H1 (cell line): ENCODE measurements around the gene CLDN16. TPM values are rescaled to one million over a fixed set of nuclear protein-coding genes. Genes with fewer than 3 reads are reported as not detected.

Experiments used
- BRCA1 ChIP-seq: IDR thresholded peaks from 2 replicates; pipeline ENCODE4 v1.6.1; 2012; ENCODE audit warnings: low read depth, low read length, improper control_type of control experiment
- CTBP2 ChIP-seq: IDR thresholded peaks from 2 replicates; pipeline ENCODE4 v1.7.0; 2011; ENCODE audit warnings: borderline replicate concordance, mild to moderate bottlenecking, moderate library complexity, mixed read lengths, low read length; ENCODE audit not compliant: insufficient read depth, insufficient read length
- EZH2 ChIP-seq: fragments of 200-600 bp; sonication (generic); IDR thresholded peaks from 2 replicates; pipeline ENCODE4 v1.7.1; 2012; ENCODE audit warnings: low read depth, mild to moderate bottlenecking, moderate library complexity, low read length, inconsistent platforms; ENCODE audit not compliant: severe bottlenecking
- FOSL1 ChIP-seq: IDR thresholded peaks from 2 replicates; pipeline ENCODE4 v1.6.1; 2011; ENCODE audit warnings: mild to moderate bottlenecking, low read depth, low read length, moderate library complexity; ENCODE audit not compliant: insufficient read depth
- KDM5A ChIP-seq: fragments of 200-600 bp; IDR thresholded peaks from 2 replicates; pipeline ENCODE4 v1.7.1; 2012; ENCODE audit warnings: mild to moderate bottlenecking, low read length, inconsistent platforms, mixed read lengths
- NANOG ChIP-seq: IDR thresholded peaks from 2 replicates; pipeline ENCODE4 v1.6.1; 2011; ENCODE audit warnings: low read length, low read depth, mild to moderate bottlenecking, inconsistent platforms; ENCODE audit not compliant: insufficient read depth, poor library complexity, severe bottlenecking
- SP1 ChIP-seq: IDR thresholded peaks from 2 replicates; pipeline ENCODE4 v1.6.1; 2011; ENCODE audit warnings: low read depth, low read length
- TCF12 ChIP-seq: IDR thresholded peaks from 2 replicates; pipeline ENCODE4 v1.6.1; 2011; ENCODE audit warnings: low read depth, mild to moderate bottlenecking, low read length
- TEAD4 ChIP-seq: IDR thresholded peaks from 2 replicates; pipeline ENCODE4 v1.6.1; 2012; ENCODE audit warnings: low read depth, low read length, inconsistent platforms, mixed read lengths
- polyA plus RNA-seq, 7 experiments: library from polyadenylated mRNA; depleted of rRNA in 3 of 7; stranded (reverse) in 5 of 7; unstranded in 2 of 7; fragments of >200 nt in 5 of 7; fragments of 200-250 nt in 2 of 7; gene quantifications; 1 replicate in 5 of 7; 2 replicates in 1 of 7; 4 replicates in 1 of 7; pipeline versions ENCODE4 v1.2.1 to v1.2.3, GENCODE V29; 2011 to 2013; ENCODE audit warnings: missing spikeins in 2 of 7, mixed read lengths in 2 of 7
- total RNA-seq: library from RNA; stranded (reverse); fragmentation: NEBNext Ultra II Directional; extraction: Animal tissue kit (Norgen Biotek cat#: 25700); gene quantifications from 2 replicates; pipeline ENCODE4 v1.2.1, GENCODE V29; 2021

Gene CLDN16
- total and polyA plus RNA-seq, 2 of the 8 experiments (the other 6 are each of a cell fraction or from before 2014, with no cell fraction given), result not detected

DNA sequence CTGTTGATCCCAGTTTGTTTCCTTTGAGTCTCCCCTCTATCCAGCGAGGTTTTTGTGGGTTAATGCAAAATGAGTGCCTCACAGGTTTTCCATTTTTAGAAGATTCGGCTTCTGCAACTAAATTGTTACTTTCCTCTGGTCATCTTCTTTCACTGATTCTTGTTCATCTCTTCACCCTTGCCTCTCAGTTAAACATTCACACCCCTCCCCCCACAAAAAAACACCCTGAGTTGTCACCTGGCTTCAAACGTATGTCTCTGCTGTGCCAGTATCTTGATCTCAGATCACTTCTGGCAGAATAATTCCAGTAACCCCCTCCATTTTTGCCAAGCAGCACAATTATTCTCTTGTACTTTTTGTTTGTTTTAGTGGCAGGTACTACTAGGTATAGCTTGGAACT lies 12.3 kb upstream of the CLDN16 start (continued):
- TF ChIP-seq CTBP2, result no peak
- TF ChIP-seq TEAD4, result no peak
- no peak for TF ChIP-seq NANOG
- TF ChIP-seq FOSL1, result no peak
- TF ChIP-seq TCF12, result no peak
- TF ChIP-seq BRCA1, result no peak
- TF ChIP-seq KDM5A, result no peak
- no peak for TF ChIP-seq SP1
- TF ChIP-seq EZH2, result no peak
